ENCODE data around the gene MYOZ2.

MYOZ2 gene

DNA sequence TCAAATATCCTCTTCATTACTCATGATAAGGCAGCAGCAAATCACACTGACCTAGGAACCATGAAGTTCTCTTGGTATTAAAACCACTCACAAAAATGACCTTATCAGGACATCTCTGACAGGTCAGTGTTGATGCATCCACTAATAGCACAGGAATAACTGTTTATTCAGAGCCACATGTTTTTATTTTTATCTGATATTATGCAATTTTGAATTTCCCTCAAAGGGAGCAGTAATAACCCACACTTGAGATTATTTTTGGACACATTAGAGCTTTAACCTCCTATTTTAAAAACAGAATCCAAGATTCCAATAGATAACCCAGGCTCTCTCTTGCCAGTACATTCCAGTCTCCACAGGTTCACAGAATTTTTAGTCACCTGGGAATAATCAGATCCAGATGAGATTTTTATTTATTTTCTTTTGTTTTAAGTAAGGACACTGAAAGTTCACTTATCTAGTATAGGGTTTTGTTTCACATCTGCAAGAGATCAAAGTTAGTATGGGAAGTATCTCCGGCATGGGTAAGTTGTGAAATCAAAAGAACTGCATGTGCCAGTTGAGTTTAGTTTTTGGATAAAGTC lies 36.3 kb upstream of the MYOZ2 start:
- TF ChIP-seq, protein P1, sequence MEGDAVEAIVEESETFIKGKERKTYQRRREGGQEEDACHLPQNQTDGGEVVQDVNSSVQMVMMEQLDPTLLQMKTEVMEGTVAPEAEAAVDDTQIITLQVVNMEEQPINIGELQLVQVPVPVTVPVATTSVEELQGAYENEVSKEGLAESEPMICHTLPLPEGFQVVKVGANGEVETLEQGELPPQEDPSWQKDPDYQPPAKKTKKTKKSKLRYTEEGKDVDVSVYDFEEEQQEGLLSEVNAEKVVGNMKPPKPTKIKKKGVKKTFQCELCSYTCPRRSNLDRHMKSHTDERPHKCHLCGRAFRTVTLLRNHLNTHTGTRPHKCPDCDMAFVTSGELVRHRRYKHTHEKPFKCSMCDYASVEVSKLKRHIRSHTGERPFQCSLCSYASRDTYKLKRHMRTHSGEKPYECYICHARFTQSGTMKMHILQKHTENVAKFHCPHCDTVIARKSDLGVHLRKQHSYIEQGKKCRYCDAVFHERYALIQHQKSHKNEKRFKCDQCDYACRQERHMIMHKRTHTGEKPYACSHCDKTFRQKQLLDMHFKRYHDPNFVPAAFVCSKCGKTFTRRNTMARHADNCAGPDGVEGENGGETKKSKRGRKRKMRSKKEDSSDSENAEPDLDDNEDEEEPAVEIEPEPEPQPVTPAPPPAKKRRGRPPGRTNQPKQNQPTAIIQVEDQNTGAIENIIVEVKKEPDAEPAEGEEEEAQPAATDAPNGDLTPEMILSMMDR (IDR thresholded peaks at IDR 0.05; ENCODE audit: low read depth, low read length, missing control alignments): no peak
- no peak for DNase-seq (ENCODE audit: low read depth)
- H3K4me3 ChIP-seq (ENCODE audit: low read depth, low read length): no peak overlapping the region

GRCh38 chr4:119100655-119101054 lies 35.0 kb upstream of the MYOZ2 start:
- H3K4me3 ChIP-seq (ENCODE audit: low read depth, low read length): no peak overlapping the region
- DNase-seq (ENCODE audit: low read depth): no peak
- TF ChIP-seq, protein P1 (IDR thresholded peaks at IDR 0.05; ENCODE audit: low read depth, low read length, missing control alignments): no peak

DNA sequence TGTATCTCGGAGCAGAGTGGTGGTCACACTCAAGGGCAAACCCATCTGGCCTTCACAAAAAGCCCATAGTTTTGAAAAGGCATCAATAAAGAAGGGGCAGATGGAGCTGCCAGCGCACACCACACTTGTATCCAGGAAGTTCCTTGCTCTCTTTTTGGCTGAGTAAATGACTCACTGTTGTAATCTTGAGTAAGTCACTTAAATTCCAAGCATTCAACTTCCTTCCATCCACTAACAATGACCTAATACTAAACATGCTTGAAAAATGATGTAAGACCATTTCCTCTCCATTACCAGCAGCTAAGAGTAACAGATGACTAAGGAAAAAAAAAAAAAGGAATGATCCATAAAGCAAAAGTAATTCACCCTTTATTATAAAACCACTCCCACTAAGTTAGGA lies 32.4 kb upstream of the MYOZ2 start:
- TF ChIP-seq, protein P1 (IDR thresholded peaks at IDR 0.05; ENCODE audit: low read depth, low read length, missing control alignments): no peak
- DNase-seq (ENCODE audit: low read depth): no peak
- H3K4me3 ChIP-seq (ENCODE audit: low read depth, low read length): no peak overlapping the region

DNA sequence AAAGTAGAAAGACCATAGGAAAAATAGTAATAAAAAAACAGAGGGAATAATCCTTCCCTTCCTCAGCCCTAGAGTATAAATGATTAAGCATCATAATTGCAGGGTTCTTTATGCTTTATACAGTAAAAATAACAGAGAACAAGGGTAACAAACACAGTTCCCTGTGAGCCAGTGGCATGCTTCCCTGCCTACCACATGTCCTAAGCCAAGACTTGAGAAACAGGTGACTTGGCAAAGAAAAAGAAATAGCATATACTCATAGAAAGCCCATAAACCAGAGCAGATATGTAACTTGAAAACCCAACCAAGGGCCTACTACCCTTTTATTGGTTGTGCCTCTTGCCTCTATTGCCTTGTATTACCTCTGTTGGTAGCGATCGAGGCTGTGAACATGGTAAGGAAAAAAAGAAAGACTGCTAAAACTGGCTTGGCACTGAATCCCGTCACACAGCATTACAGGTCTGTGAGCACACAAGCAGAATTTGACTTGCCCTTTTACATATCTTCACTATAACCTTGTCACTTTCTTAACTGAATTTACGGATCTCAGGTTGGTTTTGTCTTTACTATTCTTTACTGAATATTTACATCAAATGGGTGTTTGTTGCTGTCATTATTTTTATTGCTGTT lies 30.9 kb upstream of the MYOZ2 start:
- TF ChIP-seq, protein P1 (IDR thresholded peaks at IDR 0.05; ENCODE audit: low read depth, low read length, missing control alignments): no peak
- DNase-seq (ENCODE audit: low read depth): no peak

GRCh38 chr4:119105605-119106004 lies 30.0 kb upstream of the MYOZ2 start:
- H3K4me3 ChIP-seq (ENCODE audit: low read depth, low read length): no peak overlapping the region
- TF ChIP-seq, protein P1 (IDR thresholded peaks at IDR 0.05; ENCODE audit: low read depth, low read length, missing control alignments): no peak
- no peak for DNase-seq (ENCODE audit: low read depth)

More for the DNA sequence above, 30.9 kb upstream of the MYOZ2 start:
- H3K4me3 ChIP-seq (ENCODE audit: low read depth, low read length): no peak overlapping the region

DNA sequence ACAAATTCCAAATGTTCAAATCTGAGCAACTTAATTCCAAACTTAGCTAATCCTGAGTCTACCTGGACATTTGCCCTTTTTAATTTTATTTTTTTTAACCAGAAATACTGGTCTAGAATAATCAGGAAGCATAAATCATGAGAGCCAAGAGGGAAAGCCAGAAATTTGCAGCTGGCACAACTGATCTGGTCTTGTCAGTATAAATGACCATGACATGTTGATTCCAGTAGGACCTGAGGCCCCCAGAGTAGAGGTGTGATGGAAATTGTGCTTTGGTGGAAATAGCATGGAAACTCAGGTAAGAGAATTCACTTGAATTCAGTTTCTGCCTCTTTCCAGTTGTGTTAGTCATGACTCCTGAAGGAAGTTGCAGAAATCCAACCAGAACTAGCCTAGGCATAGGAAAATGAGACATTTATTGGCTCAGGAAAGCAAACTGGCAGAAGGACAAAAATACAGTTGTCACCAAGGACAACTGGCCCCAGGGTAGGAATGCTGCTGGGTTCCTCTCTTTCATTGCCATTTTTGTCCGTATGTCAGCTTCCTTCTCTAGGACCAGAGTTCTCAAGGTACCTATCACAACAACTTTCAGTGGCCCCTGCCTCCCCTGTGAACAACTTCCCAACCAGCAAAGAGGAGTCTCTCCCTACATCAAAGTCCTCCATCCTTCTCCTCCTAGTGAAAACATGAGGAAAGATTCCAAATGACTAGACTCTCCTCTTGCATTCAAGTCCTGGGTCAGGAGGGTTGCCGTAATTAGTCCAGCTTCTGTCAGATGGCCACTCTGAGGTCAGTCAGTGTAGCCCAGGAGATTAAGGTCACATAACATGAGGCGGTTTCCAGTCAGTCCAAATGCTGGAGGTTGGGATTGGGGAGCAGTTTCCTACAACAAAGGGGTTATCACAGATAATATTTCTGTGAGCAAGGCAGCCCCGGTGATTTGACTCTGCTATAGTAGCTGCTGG lies 29.3 kb upstream of the MYOZ2 start:
- no peak overlapping the region for H3K4me3 ChIP-seq (ENCODE audit: low read depth, low read length)
- DNase-seq (ENCODE audit: low read depth): no peak
- TF ChIP-seq, protein P1 (IDR thresholded peaks at IDR 0.05; ENCODE audit: low read depth, low read length, missing control alignments): no peak

Measured in GM12864 (cell line).